K562 (cell line): ENCODE measurements around the gene CFHR4. TPM values are rescaled to one million over a fixed set of nuclear protein-coding genes. Genes with fewer than 3 reads are reported as not detected.

Experiments used
- ATF1 ChIP-seq, 2 experiments: fragments of 450-650 bp in 1 of 2; IDR thresholded peaks; 2 replicates each; pipeline ENCODE4 v1.6.1; 2016; ENCODE audit warnings: missing compliant biosample characterization in 1 of 2, missing genetic modification characterization in 1 of 2
- ATF3 ChIP-seq, 2 experiments: fragments of 450-650 bp in 1 of 2; sonication (generic) in 1 of 2; formaldehyde crosslinking in 1 of 2; IDR thresholded peaks in 1 of 2; conservative IDR thresholded peaks in 1 of 2; 2 replicates each; pipeline versions ENCODE4 v1.6.1 to v1.8.1; 2016 to 2023; ENCODE audit warnings: mild to moderate bottlenecking in 2 of 2, moderate library complexity in 2 of 2, inconsistent platforms in 1 of 2, missing genetic modification reagents in 1 of 2
- ATF6 ChIP-seq: sonication (generic); formaldehyde crosslinking; IDR thresholded peaks from 2 replicates; pipeline ENCODE4 v1.4.0; 2020; ENCODE audit warnings: mild to moderate bottlenecking, missing genetic modification reagents
- CXXC5 ChIP-seq: fragments of 250-450 bp; sonication (Bioruptor Pico); IDR thresholded peaks from 2 replicates; pipeline ENCODE4 v1.8.0; 2022; ENCODE audit warnings: inconsistent platforms, mild to moderate bottlenecking, moderate library complexity
- ETV5 ChIP-seq: sonication (generic); formaldehyde crosslinking; IDR thresholded peaks from 2 replicates; pipeline ENCODE4 v1.4.0; 2020; ENCODE audit warnings: low read depth, mild to moderate bottlenecking, missing genetic modification reagents
- KAT2B ChIP-seq: IDR thresholded peaks from one replicate; pipeline ENCODE4 v1.6.1; 2012; ENCODE audit warnings: low read depth, mild to moderate bottlenecking, control low read depth, inconsistent platforms, low read length, moderate library complexity
- KLF6 ChIP-seq: fragments of 250-450 bp; sonication (Bioruptor Pico); IDR thresholded peaks from 2 replicates; pipeline ENCODE4 v1.4.0; 2020; ENCODE audit warnings: mild to moderate bottlenecking, moderate library complexity, borderline replicate concordance
- NR2C2 ChIP-seq, 2 experiments: fragments of 200-800 bp in 1 of 2; sonication (Bioruptor generic) in 1 of 2; sonication (generic) in 1 of 2; formaldehyde crosslinking in 1 of 2; IDR thresholded peaks; 2 replicates each; pipeline versions ENCODE4 v1.6.1 to v1.8.0; 2016 to 2022; ENCODE audit warnings: mild to moderate bottlenecking in 1 of 2, missing compliant biosample characterization in 1 of 2, missing genetic modification characterization in 1 of 2, missing genetic modification reagents in 1 of 2
- NRF1 ChIP-seq, 2 experiments: fragments of 450-650 bp; IDR thresholded peaks in 1 of 2; conservative IDR thresholded peaks in 1 of 2; 2 replicates each; pipeline ENCODE4 v1.6.1; 2014; ENCODE audit warnings: mild to moderate bottlenecking in 2 of 2
- POLR2B ChIP-seq: fragments of 450-650 bp; IDR thresholded peaks from 2 replicates; pipeline ENCODE4 v1.6.1; 2018; ENCODE audit warnings: low read depth; ENCODE audit not compliant: partially characterized antibody
- RBFOX2 ChIP-seq: fragments of 200-400 bp; formaldehyde crosslinking; IDR thresholded peaks from 2 replicates; pipeline ENCODE4 v1.6.1; 2017; ENCODE audit warnings: low read depth, mild to moderate bottlenecking, low read length, moderate library complexity
- TAF1 ChIP-seq: IDR thresholded peaks from 2 replicates; pipeline ENCODE4 v1.6.1; 2011; ENCODE audit warnings: mild to moderate bottlenecking, low read length, moderate library complexity; ENCODE audit not compliant: insufficient read depth, control insufficient read depth, severe bottlenecking; ENCODE audit errors: extremely low read depth
- TEAD1 ChIP-seq, 2 experiments: fragments of 450-650 bp in 1 of 2; sonication (generic) in 1 of 2; formaldehyde crosslinking; IDR thresholded peaks; 2 replicates each; pipeline versions ENCODE4 v1.4.0 to v1.8.0; 2020 to 2022; ENCODE audit warnings: mild to moderate bottlenecking in 2 of 2, missing genetic modification reagents in 1 of 2
- TFAP4 ChIP-seq: sonication (generic); formaldehyde crosslinking; IDR thresholded peaks from 2 replicates; pipeline ENCODE4 v1.8.0; 2022; ENCODE audit warnings: missing genetic modification reagents, mild to moderate bottlenecking, moderate library complexity, borderline replicate concordance
- YY1 ChIP-seq, 3 experiments: IDR thresholded peaks; 2 replicates each; pipeline ENCODE4 v1.6.1; 2011; ENCODE audit warnings: low read length in 2 of 3, mild to moderate bottlenecking in 2 of 3, moderate library complexity in 2 of 3, borderline replicate concordance in 1 of 3, control low read depth in 1 of 3, low read depth in 1 of 3; ENCODE audit not compliant: insufficient read depth in 3 of 3, insufficient replicate concordance in 2 of 3, control insufficient read depth in 1 of 3, insufficient read length in 1 of 3; ENCODE audit errors: extremely low read depth in 1 of 3
- ZBTB9 ChIP-seq: fragments of 450-650 bp; formaldehyde crosslinking; IDR thresholded peaks from 2 replicates; pipeline ENCODE4 v1.4.0; 2020; ENCODE audit warnings: mild to moderate bottlenecking, moderate library complexity
- ZNF121 ChIP-seq: sonication (generic); formaldehyde crosslinking; conservative IDR thresholded peaks from 2 replicates; pipeline ENCODE4 v1.8.0; 2022; ENCODE audit warnings: missing genetic modification reagents
- ZNF217 ChIP-seq: sonication (generic); formaldehyde crosslinking; IDR thresholded peaks from 2 replicates; pipeline ENCODE4 v1.8.0; 2022; ENCODE audit warnings: mild to moderate bottlenecking, missing genetic modification reagents
- ZNF282 ChIP-seq: sonication (generic); formaldehyde crosslinking; IDR thresholded peaks from 2 replicates; pipeline ENCODE4 v1.8.1; 2023; ENCODE audit warnings: missing genetic modification reagents
- polyA plus RNA-seq, 8 experiments: library from polyadenylated mRNA; depleted of rRNA in 4 of 8; stranded (reverse) in 5 of 8; unstranded in 3 of 8; fragments of >200 nt; fragmentation: Nextera tagmentation in 2 of 8; fragmentation: Illumina TruSeq in 1 of 8; extraction: Ambion mirVana in 2 of 8; extraction: Trizol in 1 of 8; gene quantifications; 2 replicates each; pipeline versions ENCODE4 v1.2.1 to v1.2.3, GENCODE V29; 2011 to 2014; ENCODE audit warnings: inconsistent platforms in 1 of 8, missing spikeins in 1 of 8
- total RNA-seq, 7 experiments: library from RNA; depleted of rRNA in 6 of 7; stranded (reverse); fragments of >200 nt in 6 of 7; fragmentation: Illumina TruSeq in 2 of 7; extraction: Trizol in 2 of 7; gene quantifications; 2 replicates each; pipeline versions ENCODE4 v1.2.1 to v1.2.3, GENCODE V29; 2011 to 2021; ENCODE audit warnings: low replicate concordance in 1 of 7

CFHR4 gene
- total and polyA plus RNA-seq, 9 of the 15 experiments (the other 6 are each of a cell fraction or from before 2014, with no cell fraction given): 0.04 to 0.13 TPM; not detected in 7

- TF ChIP-seq KLF6: peak; percentile 46; the same call in 1 of the 2 replicates
- TF ChIP-seq ZNF121: no peak
- TF ChIP-seq ATF1 (CRISPR knock-in tag; IDR thresholded peaks at IDR 0.05): no peak
- peak; percentile 11; the same call in 1 of the 2 replicates for TF ChIP-seq ATF1 (tag; IDR thresholded peaks at IDR 0.05)
- peak in 1 of 2 experiments; percentile 49; a peak in 1 of 4 replicates for TF ChIP-seq TEAD1 (CRISPR knock-in tag; IDR thresholded peaks at IDR 0.05)
- peak; percentile 66; the same call in 1 of the 2 replicates for TF ChIP-seq ZBTB9
- no peak; the same call in 1 of the 2 replicates for TF ChIP-seq ZNF282 (CRISPR knock-in tag)
- 0 out of 2 replicates have a peak, but pooled peaks have one; percentile 17 for TF ChIP-seq NR2C2 (CRISPR knock-in tag; IDR thresholded peaks at IDR 0.05)
- TF ChIP-seq NR2C2 (tag; IDR thresholded peaks at IDR 0.05): peak; percentile 91
- peak; percentile 86 for TF ChIP-seq ETV5 (CRISPR knock-in tag)
- TF ChIP-seq NRF1 (conservative IDR thresholded peaks at IDR 0.05 in 1 of 2, IDR thresholded peaks at IDR 0.05 in 1 of 2): peak; percentile 75 to 78
- TF ChIP-seq ATF6 (CRISPR knock-in tag): 0 out of 2 replicates have a peak, but pooled peaks have one; percentile 73
- TF ChIP-seq CXXC5 (CRISPR knock-in tag): peak; percentile 86
- peak; percentile 90 for TF ChIP-seq RBFOX2
- TF ChIP-seq TAF1: peak; percentile 75
- TF ChIP-seq YY1 (IDR thresholded peaks at IDR 0.05; ENCODE audit: borderline replicate concordance in 1 of 3, control insufficient read depth in 1 of 3, extremely low read depth in 1 of 3, insufficient read depth in 3 of 3, insufficient read length in 1 of 3, insufficient replicate concordance in 2 of 3, low read depth in 1 of 3, low read length in 2 of 3): peak in 2 of 3 experiments; percentile 84 to 93
- no peak for TF ChIP-seq ZNF217 (CRISPR knock-in tag)
- TF ChIP-seq TFAP4 (CRISPR knock-in tag): peak; percentile 65; the same call in 1 of the 2 replicates
- no peak for TF ChIP-seq ATF3 (IDR thresholded peaks at IDR 0.05)
- no peak for TF ChIP-seq ATF3 (CRISPR knock-in tag; conservative IDR thresholded peaks at IDR 0.05)
- peak; percentile 52 for TF ChIP-seq POLR2B
- no peak for TF ChIP-seq KAT2B
These were observed 45.8 kb downstream of the CFHR4 start (continued) for GRCh38 chr1:196933531-196934189.
